Spleen (tissue), 11 donors: ENCODE data around the gene CBR1. TPM values are rescaled to one million over a fixed set of nuclear protein-coding genes. Genes with fewer than 3 reads are reported as not detected.

Source experiments
- DNase-seq: peaks from one replicate; pipeline ENCODE4 v3.0.0-alpha.2; 2020
- H3K27ac ChIP-seq, 8 donors: fragments of 200-600 bp; sonication (generic) in 7 of 8; 1 replicate in 4 of 8; 2 replicates in 4 of 8; pipeline versions ENCODE4 v1.5.0 to v1.8.0; 2016 to 2021; ENCODE audit warnings: inconsistent platforms in 4 of 8, mild to moderate bottlenecking in 4 of 8, moderate library complexity in 1 of 8
- H3K27me3 ChIP-seq, 7 donors: fragments of 200-600 bp; sonication (generic) in 6 of 7; replicated peaks in 1 of 7; 1 replicate in 4 of 7; 2 replicates in 3 of 7; pipeline versions ENCODE4 v1.5.0 to v1.8.0; 2016 to 2021; ENCODE audit warnings: inconsistent platforms in 3 of 7, mild to moderate bottlenecking in 1 of 7
- H3K36me3 ChIP-seq, 6 donors: fragments of 200-600 bp; sonication (generic) in 5 of 6; 1 replicate in 4 of 6; 2 replicates in 2 of 6; pipeline versions ENCODE4 v1.5.0 to v1.8.0; 2016 to 2021; ENCODE audit warnings: inconsistent platforms in 2 of 6
- H3K4me1 ChIP-seq, 6 donors: fragments of 200-600 bp; sonication (generic) in 5 of 6; 1 replicate in 3 of 6; 2 replicates in 3 of 6; pipeline versions ENCODE4 v1.5.0 to v1.8.0; 2016 to 2021; ENCODE audit warnings: inconsistent platforms in 3 of 6
- H3K4me3 ChIP-seq, 8 donors: fragments of 200-600 bp; sonication (generic) in 7 of 8; 1 replicate in 4 of 8; 2 replicates in 4 of 8; pipeline versions ENCODE4 v1.5.0 to v1.8.0; 2016 to 2021; ENCODE audit warnings: inconsistent platforms in 4 of 8, mild to moderate bottlenecking in 4 of 8, moderate library complexity in 2 of 8
- H3K9me3 ChIP-seq, 8 donors: fragments of 200-600 bp; sonication (generic) in 7 of 8; 1 replicate in 4 of 8; 2 replicates in 4 of 8; pipeline versions ENCODE4 v1.5.0 to v1.8.0; 2016 to 2021; ENCODE audit warnings: inconsistent platforms in 4 of 8
- POLR2A ChIP-seq, 3 donors: fragments of 450-650 bp; IDR thresholded peaks; one replicate each; pipeline ENCODE4 v1.5.1; 2017; ENCODE audit warnings: antibody characterized with exemption in 3 of 3, mild to moderate bottlenecking in 1 of 3
- POLR2AphosphoS5 ChIP-seq, 3 donors: sonication (generic); formaldehyde crosslinking; IDR thresholded peaks; one replicate each; pipeline ENCODE4 v1.5.1; 2017; ENCODE audit warnings: antibody characterized with exemption in 3 of 3
- WGBS, 5 donors: extraction: QIAGEN DNeasy Blood & Tissue Kit in 3 of 5; methylation state at CpG; one replicate each; pipeline versions ENCODE4 v1.1.5 to v1.1.7; 2013 to 2018; 5-methylcytosine and 5-hydroxymethylcytosine counted together
- intact Hi-C: fragments of 100-400 bp; cut with DNase I; formaldehyde crosslinking; loops from one replicate; pipeline ENCODE4 v1.15.0; 2023; ENCODE audit warnings: low total_unique reads
- polyA plus RNA-seq, 3 donors: library from polyadenylated mRNA; stranded (reverse); fragments of 200-250 nt; gene quantifications; one replicate each; pipeline ENCODE4 v1.2.1, GENCODE V29; 2013
- total RNA-seq, 7 donors: library from RNA; depleted of rRNA in 3 of 7; stranded (reverse); fragments of >200 nt in 3 of 7; fragmentation: NEBNext Ultra II Directional in 4 of 7; extraction: Animal tissue kit (Norgen Biotek cat#: 25700) in 4 of 7; gene quantifications; one replicate each; pipeline versions ENCODE4 v1.1.0 to v1.2.1, GENCODE V29; 2016 to 2021
- TF ChIP-seq, protein P1 (sequence below), 11 experiments: fragments of 200-600 bp in 7 of 11; fragments of 450-650 bp in 4 of 11; sonication (generic) in 4 of 11; IDR thresholded peaks in 8 of 11; conservative IDR thresholded peaks in 3 of 11; 1 replicate in 7 of 11; 2 replicates in 4 of 11; pipeline versions ENCODE4 v1.4.0 to v1.8.0; 2016 to 2021; ENCODE audit warnings: antibody characterized with exemption in 11 of 11, inconsistent platforms in 4 of 11, mild to moderate bottlenecking in 1 of 11
- donor health status: healthy with polysubstance abuse.
- donor health status: DM: no; HTN: no; CAD: no; lungs with moderate emphysema.
- donor health status: DM: no; HTN: no; CAD: no.
- donor health status: Bipolar disorder and iron deficiency.
- donor health status: healthy.
- donor health status: DM: no; HTN: no; CAD: no.
- donor health status: DM: yes; HTN: yes; CAD: no.

Gene CBR1
- total and polyA plus RNA-seq, 10 donors, result 30.7 to 128 (median 45.5) TPM

DNA sequence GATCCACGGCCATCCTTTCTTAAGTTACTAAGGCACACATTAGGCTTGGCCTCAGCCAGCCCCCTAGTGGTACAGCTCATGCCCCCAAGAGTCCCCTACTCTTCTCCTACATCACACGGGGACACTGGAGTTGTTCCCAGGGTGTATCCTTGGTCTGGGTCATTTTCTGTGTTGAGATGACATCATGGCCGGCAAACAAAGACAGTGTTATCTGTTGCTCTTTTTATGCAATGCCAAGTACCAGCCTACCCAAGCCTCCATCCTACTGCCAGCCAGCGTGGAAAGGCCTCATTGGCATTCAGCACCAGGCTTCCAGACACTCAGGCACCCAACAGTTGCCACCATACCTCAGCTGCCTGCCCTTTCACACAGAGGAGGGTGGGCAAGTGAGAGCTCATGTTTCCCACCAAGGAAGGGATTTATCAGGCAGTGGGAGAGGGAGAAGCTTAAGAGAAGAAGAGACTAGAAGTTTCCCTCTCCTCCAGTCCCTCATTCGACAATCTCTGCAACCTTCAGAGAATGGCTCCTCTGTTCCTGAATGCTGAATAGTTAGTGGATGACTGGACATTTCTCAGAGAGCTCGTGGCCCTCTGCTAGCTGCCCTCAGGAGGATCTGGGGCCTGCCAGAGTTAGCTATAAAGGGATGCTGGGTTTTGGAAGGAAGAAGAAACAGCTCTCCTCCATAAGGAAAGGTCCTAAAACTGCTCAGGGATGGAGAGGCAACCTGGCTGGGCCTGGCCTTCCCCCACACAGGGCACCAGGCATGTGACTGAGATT is 17.7 kb downstream of the CBR1 start:
- intact Hi-C loops, result no loop called here
- Histone ChIP-seq H3K4me3 (no peak overlapping the region), H3K27ac (no peak overlapping the region), H3K36me3 (no peaks in the 10 kb centered on the region), H3K9me3 (peaks cover 0 to 2% (median under 1%) of the 10 kb centered on the region in 8 donors), H3K4me1 (no peaks in the 10 kb centered on the region), H3K27me3 (no peaks in the 10 kb centered on the region)
- no peak for DNase-seq
- whole genome bisulfite sequencing, 5 donors, result 72 to 87% (median 80%) methylated on average over 6 of the region's 6 CpGs
- no peak for TF ChIP-seq POLR2A (IDR thresholded peaks at IDR 0.05)
- TF ChIP-seq POLR2AphosphoS5 (IDR thresholded peaks at IDR 0.05), result no peak
- TF ChIP-seq, protein P1, sequence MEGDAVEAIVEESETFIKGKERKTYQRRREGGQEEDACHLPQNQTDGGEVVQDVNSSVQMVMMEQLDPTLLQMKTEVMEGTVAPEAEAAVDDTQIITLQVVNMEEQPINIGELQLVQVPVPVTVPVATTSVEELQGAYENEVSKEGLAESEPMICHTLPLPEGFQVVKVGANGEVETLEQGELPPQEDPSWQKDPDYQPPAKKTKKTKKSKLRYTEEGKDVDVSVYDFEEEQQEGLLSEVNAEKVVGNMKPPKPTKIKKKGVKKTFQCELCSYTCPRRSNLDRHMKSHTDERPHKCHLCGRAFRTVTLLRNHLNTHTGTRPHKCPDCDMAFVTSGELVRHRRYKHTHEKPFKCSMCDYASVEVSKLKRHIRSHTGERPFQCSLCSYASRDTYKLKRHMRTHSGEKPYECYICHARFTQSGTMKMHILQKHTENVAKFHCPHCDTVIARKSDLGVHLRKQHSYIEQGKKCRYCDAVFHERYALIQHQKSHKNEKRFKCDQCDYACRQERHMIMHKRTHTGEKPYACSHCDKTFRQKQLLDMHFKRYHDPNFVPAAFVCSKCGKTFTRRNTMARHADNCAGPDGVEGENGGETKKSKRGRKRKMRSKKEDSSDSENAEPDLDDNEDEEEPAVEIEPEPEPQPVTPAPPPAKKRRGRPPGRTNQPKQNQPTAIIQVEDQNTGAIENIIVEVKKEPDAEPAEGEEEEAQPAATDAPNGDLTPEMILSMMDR (IDR thresholded peaks at IDR 0.05 in 8 of 11, conservative IDR thresholded peaks at IDR 0.05 in 3 of 11), result no peak

- peaks cover 0 to 1% (median 0%) of the 10 kb centered on the region in 7 donors for H3K27me3 ChIP-seq
- TF ChIP-seq, protein P1 (IDR thresholded peaks at IDR 0.05 in 8 of 11, conservative IDR thresholded peaks at IDR 0.05 in 3 of 11), result no peak
- TF ChIP-seq POLR2AphosphoS5 (IDR thresholded peaks at IDR 0.05) (no peak), POLR2A (IDR thresholded peaks at IDR 0.05) (no peak)
- intact Hi-C loops, result no loop called here
- no peaks in the 10 kb centered on the region for H3K36me3 ChIP-seq
- peaks cover 0 to 26% (median 22%) of the 10 kb centered on the region in 8 donors for H3K9me3 ChIP-seq
- 74 to 94% (median 90%) methylated on average over 3 of the region's 3 CpGs for WGBS, 5 donors
- H3K4me3 ChIP-seq, result no peak overlapping the region
- no peak overlapping the region for H3K27ac ChIP-seq
- no peaks in the 10 kb centered on the region for H3K4me1 ChIP-seq
- DNase-seq, result no peak
These were observed 20.1 kb downstream of the CBR1 start for GRCh38 chr21:36089946-36090345.

DNA sequence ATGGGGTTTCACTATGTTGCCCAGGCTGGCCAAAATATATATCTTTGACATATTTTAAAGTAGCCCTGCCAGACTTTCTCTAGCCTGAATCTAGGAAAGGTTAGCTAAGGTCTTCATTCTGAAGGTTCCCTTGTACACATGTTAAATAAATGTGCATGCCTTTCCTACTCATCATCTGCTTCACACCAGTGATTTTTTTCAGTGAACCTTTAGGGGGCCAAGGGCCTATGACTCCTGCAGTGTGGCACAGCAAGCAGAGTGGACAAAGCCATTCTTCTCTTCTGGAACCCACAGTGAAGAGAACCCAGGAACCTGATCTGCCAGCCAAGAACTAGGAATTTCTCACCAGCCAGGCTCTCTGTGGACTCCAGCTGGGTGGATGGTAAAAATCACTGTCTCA is 22.9 kb downstream of the CBR1 start:
- Histone ChIP-seq H3K36me3 (no peaks in the 10 kb centered on the region), H3K4me1 (peaks cover 0 to 4% (median 0%) of the 10 kb centered on the region in 6 donors), H3K4me3 (no peak overlapping the region), H3K27ac (no peak overlapping the region), H3K27me3 (peaks cover 0 to 5% (median 0%) of the 10 kb centered on the region in 7 donors), H3K9me3 (peaks cover 0 to 30% (median 22%) of the 10 kb centered on the region in 8 donors)
- TF ChIP-seq, protein P1 (IDR thresholded peaks at IDR 0.05 in 8 of 11, conservative IDR thresholded peaks at IDR 0.05 in 3 of 11), result no peak
- TF ChIP-seq POLR2A (IDR thresholded peaks at IDR 0.05), result no peak
- TF ChIP-seq POLR2AphosphoS5 (IDR thresholded peaks at IDR 0.05), result no peak
- no peak for DNase-seq
- intact Hi-C loops, result no loop called here

- WGBS, 5 donors, result 89 to 97% (median 91%) methylated on average over 1 of the region's 1 CpG
- H3K36me3 ChIP-seq, result no peaks in the 10 kb centered on the region
- intact Hi-C loops, result no loop called here
- TF ChIP-seq, protein P1 (IDR thresholded peaks at IDR 0.05 in 8 of 11, conservative IDR thresholded peaks at IDR 0.05 in 3 of 11), result no peak
- no peak for TF ChIP-seq POLR2AphosphoS5 (IDR thresholded peaks at IDR 0.05)
- no peak for TF ChIP-seq POLR2A (IDR thresholded peaks at IDR 0.05)
- peaks cover 0 to 30% (median 22%) of the 10 kb centered on the region in 8 donors for H3K9me3 ChIP-seq
- no peak for DNase-seq
- peaks cover 0 to 5% (median 0%) of the 10 kb centered on the region in 7 donors for H3K27me3 ChIP-seq
- H3K27ac ChIP-seq, result no peak overlapping the region
- H3K4me1 ChIP-seq, result peaks cover 0 to 9% (median 0%) of the 10 kb centered on the region in 6 donors
- no peak overlapping the region for H3K4me3 ChIP-seq
These were observed 23.7 kb downstream of the CBR1 start for GRCh38 chr21:36093512-36093911.
